IMR-90 (cell line): Measurements from ENCODE around the gene UST. TPM values are rescaled to one million over a fixed set of nuclear protein-coding genes. Genes with fewer than 3 reads are reported as not detected.

ENCODE experiments used
- ATAC-seq: fragments of 200-7000 bp; cut with Tn5 transposase; 2 replicates; pipeline ENCODE4 v1.9.1; 2020; ENCODE audit warnings: low read depth, mild to moderate bottlenecking, moderate library complexity
- BruUV-seq: library from RNA; stranded (reverse); fragments of 400-500 nt; replicated peaks from 2 replicates; lab custom pipeline; 2021; lab: Mats Ljungman, UMichigan
- CTCF ChIA-PET: fragments of 300-600 bp; formaldehyde crosslinking; extraction: SDS; loops from one replicate; lab custom pipeline; 2021; ENCODE audit warnings: antibody characterized with exemption; lab: Yijun Ruan, JAX
- POLR2A ChIA-PET: fragments of 300-600 bp; sonication (Branson Sonifier 250); formaldehyde crosslinking; loops from one replicate; lab custom pipeline; 2022; ENCODE audit warnings: antibody characterized with exemption; ENCODE audit not compliant: unreplicated experiment; lab: Charles Lee
- DNase-seq: peaks from one replicate; pipeline ENCODE4 v3.0.0; 2013
- H2AFZ ChIP-seq: replicated peaks from 2 replicates; pipeline ENCODE3; 2013; ENCODE audit warnings: low read length, mild to moderate bottlenecking; ENCODE audit not compliant: poor library complexity
- H2AK5ac ChIP-seq: 2 replicates; pipeline ENCODE4 v1.6.1; 2013; ENCODE audit warnings: low read depth, low read length, inconsistent platforms
- H2AK9ac ChIP-seq: replicated peaks from 2 replicates; pipeline ENCODE3; 2013; ENCODE audit warnings: mild to moderate bottlenecking, low read depth, low read length, moderate library complexity; ENCODE audit not compliant: poor library complexity
- H2BK120ac ChIP-seq: 2 replicates; pipeline ENCODE4 v1.6.1; 2013; ENCODE audit warnings: low read depth, low read length, inconsistent platforms
- H2BK15ac ChIP-seq: 3 replicates; pipeline ENCODE4 v1.6.1; 2013; ENCODE audit warnings: low read depth, low read length, inconsistent platforms
- H2BK20ac ChIP-seq: 2 replicates; pipeline ENCODE4 v1.6.1; 2013; ENCODE audit warnings: low read depth, mild to moderate bottlenecking, inconsistent platforms, low read length, moderate library complexity
- H2BK5ac ChIP-seq: 2 replicates; pipeline ENCODE4 v1.6.1; 2013; ENCODE audit warnings: mild to moderate bottlenecking, low read depth, low read length, inconsistent platforms; ENCODE audit not compliant: poor library complexity, severe bottlenecking
- H3K14ac ChIP-seq: replicated peaks from 2 replicates; pipeline ENCODE4 v1.6.1; 2013; ENCODE audit warnings: low read depth, low read length, inconsistent platforms
- H3K18ac ChIP-seq: 2 replicates; pipeline ENCODE4 v1.6.1; 2013; ENCODE audit warnings: low read depth, low read length, control low read depth
- H3K23ac ChIP-seq: 2 replicates; pipeline ENCODE4 v1.6.1; 2013; ENCODE audit warnings: low read depth, low read length, inconsistent platforms
- H3K27ac ChIP-seq: 2 replicates; pipeline ENCODE4 v1.5.1; 2013; ENCODE audit warnings: mild to moderate bottlenecking, control low read depth, low read length; ENCODE audit not compliant: insufficient read depth
- H3K27me3 ChIP-seq: 2 replicates; pipeline ENCODE4 v1.6.1; 2013; ENCODE audit warnings: low read length; ENCODE audit not compliant: control insufficient read depth, insufficient read depth
- H3K36me3 ChIP-seq: 2 replicates; pipeline ENCODE4 v1.6.1; 2013; ENCODE audit warnings: low read length, mixed read lengths; ENCODE audit not compliant: control insufficient read depth, insufficient read depth
- H3K4ac ChIP-seq: 2 replicates; pipeline ENCODE4 v1.6.1; 2013; ENCODE audit warnings: low read depth, low read length, inconsistent platforms
- H3K4me1 ChIP-seq: 2 replicates; pipeline ENCODE4 v1.6.1; 2013; ENCODE audit warnings: low read length, mixed read lengths; ENCODE audit not compliant: control insufficient read depth, insufficient read depth
- H3K4me2 ChIP-seq: 2 replicates; pipeline ENCODE4 v1.6.1; 2013; ENCODE audit warnings: low read depth, mild to moderate bottlenecking, control low read depth, low read length, moderate library complexity
- H3K4me3 ChIP-seq: 2 replicates; pipeline ENCODE4 v1.5.1; 2013; ENCODE audit warnings: low read depth, mild to moderate bottlenecking, control low read depth, low read length, moderate library complexity; ENCODE audit not compliant: insufficient read depth
- H3K56ac ChIP-seq: 2 replicates; pipeline ENCODE4 v1.6.1; 2013; ENCODE audit warnings: low read length, inconsistent platforms; ENCODE audit not compliant: insufficient read depth; ENCODE audit errors: extremely low read depth
- H3K79me1 ChIP-seq, 2 experiments: 2 replicates each; pipeline ENCODE4 v1.6.1; 2013; ENCODE audit warnings: low read length in 2 of 2, inconsistent platforms in 1 of 2, low read depth in 1 of 2
- H3K9ac ChIP-seq: 2 replicates; pipeline ENCODE4 v1.6.1; 2013; ENCODE audit warnings: low read depth, low read length, control low read depth
- H3K9me1 ChIP-seq: 2 replicates; pipeline ENCODE4 v1.6.1; 2013; ENCODE audit warnings: low read length, inconsistent platforms; ENCODE audit not compliant: insufficient read depth
- H3K9me3 ChIP-seq: 2 replicates; pipeline ENCODE4 v1.6.1; 2013; ENCODE audit warnings: low read length; ENCODE audit not compliant: control insufficient read depth, insufficient read depth
- H4K20me1 ChIP-seq: 2 replicates; pipeline ENCODE4 v1.6.1; 2013; ENCODE audit warnings: low read length, inconsistent platforms; ENCODE audit not compliant: insufficient read depth
- H4K5ac ChIP-seq: 2 replicates; pipeline ENCODE4 v1.6.1; 2013; ENCODE audit warnings: mild to moderate bottlenecking, low read depth, low read length, control low read depth
- H4K8ac ChIP-seq, 2 experiments: 2 replicates each; pipeline ENCODE4 v1.6.1; 2013; ENCODE audit warnings: low read depth in 2 of 2, low read length in 2 of 2, control low read depth in 1 of 2, inconsistent platforms in 1 of 2
- H4K91ac ChIP-seq: 2 replicates; pipeline ENCODE4 v1.6.1; 2013; ENCODE audit warnings: low read depth, low read length, inconsistent platforms; ENCODE audit not compliant: insufficient read depth
- MXI1 ChIP-seq: IDR thresholded peaks from 2 replicates; pipeline ENCODE4 v1.6.1; 2012; ENCODE audit warnings: low read depth, mild to moderate bottlenecking, low read length, moderate library complexity, borderline replicate concordance
- POLR2A ChIP-seq: IDR thresholded peaks from 2 replicates; pipeline ENCODE4 v1.6.1; 2012; ENCODE audit warnings: mild to moderate bottlenecking, low read depth, low read length
- WGBS, 2 experiments: methylation state at CpG; one replicate each; pipeline versions ENCODE4 v1.1.5 to v1.1.7; 2013; ENCODE audit warnings: missing lambda C conversion rate in 2 of 2; ENCODE audit not compliant: insufficient read length in 1 of 2; ENCODE audit errors: extremely low coverage in 2 of 2; 5-methylcytosine and 5-hydroxymethylcytosine counted together
- dilution Hi-C: fragments of 300-500 bp; cut with HindIII; formaldehyde crosslinking; loops from one replicate; pipeline ENCODE4 v1.14.3; 2018; ENCODE audit warnings: low sequenced_read_pairs; ENCODE audit not compliant: unreplicated experiment
- in situ Hi-C: fragments of 300-500 bp; cut with MboI; formaldehyde crosslinking; loops from 3 replicates; pipeline ENCODE4 v1.14.3; 2019; ENCODE audit warnings: low sequenced_read_pairs, inconsistent platforms, mixed read lengths
- intact Hi-C: fragments of 100-400 bp; cut with micrococcal nuclease; formaldehyde crosslinking; loops from 2 replicates; pipeline ENCODE4 v1.10.0; 2022
- polyA plus RNA-seq, 3 experiments: library from polyadenylated mRNA; depleted of rRNA; stranded (reverse); fragments of >200 nt; gene quantifications; 2 replicates each; pipeline ENCODE4 v1.2.3, GENCODE V29; 2012; ENCODE audit warnings: low replicate concordance in 1 of 3
- total RNA-seq: library from RNA; depleted of rRNA; stranded (reverse); fragments of >200 nt; gene quantifications from 2 replicates; pipeline ENCODE4 v1.2.3, GENCODE V29; 2012
- TF ChIP-seq, protein P1 (sequence below): conservative IDR thresholded peaks from 2 replicates; pipeline ENCODE4 v1.5.1; 2012; ENCODE audit warnings: mild to moderate bottlenecking, low read depth, low read length, improper control_type of control experiment
- TF ChIP-seq, protein P2 (sequence below): fragments of 150-350 bp; IDR thresholded peaks from 2 replicates; pipeline ENCODE4 v1.6.1; 2017; ENCODE audit warnings: mild to moderate bottlenecking, antibody characterized with exemption, low read length, low read depth

The UST gene
- total and polyA plus RNA-seq, 2 of the 4 experiments (the other 2 are of a cell fraction) = 7.7 to 13.8 TPM

DNA sequence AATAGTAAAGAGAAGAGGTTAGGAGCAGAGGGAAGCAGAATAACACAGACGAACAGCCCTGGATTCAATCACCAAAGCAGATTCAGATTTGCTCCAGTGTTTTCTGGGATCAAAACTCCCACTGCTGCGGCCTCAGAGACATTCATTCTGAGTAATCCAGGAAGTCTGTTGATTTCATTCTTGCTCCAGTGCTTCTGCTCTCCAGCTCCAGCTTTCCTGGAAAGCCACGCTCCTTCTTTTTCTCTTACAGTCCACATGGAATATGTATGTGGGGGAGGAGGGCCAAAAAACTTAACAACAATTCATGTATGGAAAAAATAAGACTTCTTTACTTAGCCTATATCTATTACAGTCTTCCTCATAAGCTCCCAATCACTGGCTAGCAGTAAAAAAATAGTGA lies 26.4 kb upstream of the UST start:
- Histone ChIP-seq H3K36me3 (no peaks in the 10 kb centered on the region), H2AK9ac (no peak overlapping the region), H3K56ac (no peak overlapping the region), H3K9ac (no peak overlapping the region), H2BK5ac (no peak overlapping the region), H3K4me1 (peaks cover 8% of the 10 kb centered on the region), H2BK15ac (0 out of 3 replicates have a peak overlapping the region, but pooled peaks have one; percentile 49), H2AK5ac (no peak overlapping the region; the same call in 1 of the 2 replicates), H3K27ac (no peak overlapping the region), H4K8ac (no peak overlapping the region), H4K5ac (no peak overlapping the region), H3K27me3 (no peaks in the 10 kb centered on the region), H3K4me3 (no peak overlapping the region), H3K14ac (peak overlapping the region; percentile 78; the same call in 1 of the 2 replicates), H3K23ac (no peak overlapping the region), H2BK20ac (peak overlapping the region; percentile 44; the same call in 1 of the 2 replicates), H2BK120ac (peak overlapping the region; percentile 53; the same call in 1 of the 2 replicates), H4K91ac (no peak overlapping the region), H2AFZ (no peak overlapping the region), H3K9me3 (no peaks in the 10 kb centered on the region), H3K4me2 (peak overlapping the region; percentile 42; the same call in 1 of the 2 replicates), H3K79me1 (no peaks in the 10 kb centered on the region), H3K18ac (peak overlapping the region; percentile 60; the same call in 1 of the 2 replicates), H4K20me1 (no peaks in the 10 kb centered on the region), H3K9me1 (peaks cover 4% of the 10 kb centered on the region), H3K4ac (peak overlapping the region; percentile 91; the same call in 1 of the 2 replicates)
- BruUV-seq = no TSS peak
- peak; percentile 66 for DNase-seq
- CTCF ChIA-PET = interaction anchor here (0.5 kb wide), 1 partner anchor 103 kb away, joined by 3 read pairs; no protein-coding TSS in a partner anchor
- dilution Hi-C loops = no loop called here
- ATAC-seq = no peak; the same call in 1 of the 2 replicates
- intact Hi-C loops = no loop called here
- TF ChIP-seq, protein P1, sequence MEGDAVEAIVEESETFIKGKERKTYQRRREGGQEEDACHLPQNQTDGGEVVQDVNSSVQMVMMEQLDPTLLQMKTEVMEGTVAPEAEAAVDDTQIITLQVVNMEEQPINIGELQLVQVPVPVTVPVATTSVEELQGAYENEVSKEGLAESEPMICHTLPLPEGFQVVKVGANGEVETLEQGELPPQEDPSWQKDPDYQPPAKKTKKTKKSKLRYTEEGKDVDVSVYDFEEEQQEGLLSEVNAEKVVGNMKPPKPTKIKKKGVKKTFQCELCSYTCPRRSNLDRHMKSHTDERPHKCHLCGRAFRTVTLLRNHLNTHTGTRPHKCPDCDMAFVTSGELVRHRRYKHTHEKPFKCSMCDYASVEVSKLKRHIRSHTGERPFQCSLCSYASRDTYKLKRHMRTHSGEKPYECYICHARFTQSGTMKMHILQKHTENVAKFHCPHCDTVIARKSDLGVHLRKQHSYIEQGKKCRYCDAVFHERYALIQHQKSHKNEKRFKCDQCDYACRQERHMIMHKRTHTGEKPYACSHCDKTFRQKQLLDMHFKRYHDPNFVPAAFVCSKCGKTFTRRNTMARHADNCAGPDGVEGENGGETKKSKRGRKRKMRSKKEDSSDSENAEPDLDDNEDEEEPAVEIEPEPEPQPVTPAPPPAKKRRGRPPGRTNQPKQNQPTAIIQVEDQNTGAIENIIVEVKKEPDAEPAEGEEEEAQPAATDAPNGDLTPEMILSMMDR = no peak
- no peak for TF ChIP-seq POLR2A
- no peak for TF ChIP-seq MXI1
- TF ChIP-seq, protein P2, sequence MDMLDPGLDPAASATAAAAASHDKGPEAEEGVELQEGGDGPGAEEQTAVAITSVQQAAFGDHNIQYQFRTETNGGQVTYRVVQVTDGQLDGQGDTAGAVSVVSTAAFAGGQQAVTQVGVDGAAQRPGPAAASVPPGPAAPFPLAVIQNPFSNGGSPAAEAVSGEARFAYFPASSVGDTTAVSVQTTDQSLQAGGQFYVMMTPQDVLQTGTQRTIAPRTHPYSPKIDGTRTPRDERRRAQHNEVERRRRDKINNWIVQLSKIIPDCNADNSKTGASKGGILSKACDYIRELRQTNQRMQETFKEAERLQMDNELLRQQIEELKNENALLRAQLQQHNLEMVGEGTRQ = no peak
- in situ Hi-C loops = no loop called here
- no CpG with 5 or more reads among the region's 3 CpGs for WGBS, 2 experiments
- POLR2A ChIA-PET = interaction anchor here (0.7 kb wide), 1 partner anchor 845 kb away, joined by 3 read pairs; no protein-coding TSS in a partner anchor
